ENCODE measurements around the gene C16orf74. TPM values are rescaled to one million over a fixed set of nuclear protein-coding genes. Genes with fewer than 3 reads are reported as not detected.

The C16orf74 gene
- total RNA-seq, 1 donor from 2014 or later, result 0.64 TPM

- no peak overlapping the region for H3K27ac Mint-ChIP-seq (ENCODE audit: unreplicated experiment)
- no peaks in the 10 kb centered on the region for H3K9me3 Mint-ChIP-seq (ENCODE audit: unreplicated experiment)
- H3K36me3 Mint-ChIP-seq (ENCODE audit: low read depth, unreplicated experiment), result peaks cover 3% of the 10 kb centered on the region
- H3K27me3 Mint-ChIP-seq (ENCODE audit: unreplicated experiment), result peaks cover 4% of the 10 kb centered on the region
- peak; percentile 82 for TF ChIP-seq CTCF (IDR thresholded peaks at IDR 0.05; ENCODE audit: unreplicated experiment)
- H3K4me1 Mint-ChIP-seq (ENCODE audit: unreplicated experiment), result peaks cover 7% of the 10 kb centered on the region
- peak; percentile 72 for DNase-seq (ENCODE audit: low spot score)
- H3K4me3 Mint-ChIP-seq (ENCODE audit: unreplicated experiment), result no peak overlapping the region
Measured at GRCh38 chr16:85717393-85718152, 33.3 kb downstream of the C16orf74 start.

GRCh38 chr16:85716680-85717038 is 34.2 kb downstream of the C16orf74 start:
- no peak for TF ChIP-seq CTCF (IDR thresholded peaks at IDR 0.05; ENCODE audit: unreplicated experiment)
- peaks cover 7% of the 10 kb centered on the region for H3K4me1 Mint-ChIP-seq (ENCODE audit: unreplicated experiment)
- no peak for DNase-seq (ENCODE audit: low spot score)
- no peak overlapping the region for H3K27ac Mint-ChIP-seq (ENCODE audit: unreplicated experiment)
- peaks cover 6% of the 10 kb centered on the region for H3K36me3 Mint-ChIP-seq (ENCODE audit: low read depth, unreplicated experiment)
- no peak overlapping the region for H3K4me3 Mint-ChIP-seq (ENCODE audit: unreplicated experiment)
- H3K9me3 Mint-ChIP-seq (ENCODE audit: unreplicated experiment), result no peaks in the 10 kb centered on the region
- H3K27me3 Mint-ChIP-seq (ENCODE audit: unreplicated experiment), result peaks cover 2% of the 10 kb centered on the region

GRCh38 chr16:85716022-85716679 is 34.7 kb downstream of the C16orf74 start:
- DNase-seq (ENCODE audit: low spot score), result no peak
- H3K27me3 Mint-ChIP-seq (ENCODE audit: unreplicated experiment), result no peaks in the 10 kb centered on the region
- TF ChIP-seq CTCF (IDR thresholded peaks at IDR 0.05; ENCODE audit: unreplicated experiment), result no peak
- no peak overlapping the region for H3K4me3 Mint-ChIP-seq (ENCODE audit: unreplicated experiment)
- H3K27ac Mint-ChIP-seq (ENCODE audit: unreplicated experiment), result no peak overlapping the region
- H3K9me3 Mint-ChIP-seq (ENCODE audit: unreplicated experiment), result no peaks in the 10 kb centered on the region
- peaks cover 6% of the 10 kb centered on the region for H3K36me3 Mint-ChIP-seq (ENCODE audit: low read depth, unreplicated experiment)
- peaks cover 7% of the 10 kb centered on the region for H3K4me1 Mint-ChIP-seq (ENCODE audit: unreplicated experiment)

- no peak for TF ChIP-seq CTCF (IDR thresholded peaks at IDR 0.05; ENCODE audit: unreplicated experiment)
- no peaks in the 10 kb centered on the region for H3K9me3 Mint-ChIP-seq (ENCODE audit: unreplicated experiment)
- H3K4me3 Mint-ChIP-seq (ENCODE audit: unreplicated experiment), result peak overlapping the region; percentile 1
- peak overlapping the region; percentile 16 for H3K27ac Mint-ChIP-seq (ENCODE audit: unreplicated experiment)
- H3K36me3 Mint-ChIP-seq (ENCODE audit: low read depth, unreplicated experiment), result peaks cover 6% of the 10 kb centered on the region
- no peaks in the 10 kb centered on the region for H3K27me3 Mint-ChIP-seq (ENCODE audit: unreplicated experiment)
- H3K4me1 Mint-ChIP-seq (ENCODE audit: unreplicated experiment), result peaks cover 7% of the 10 kb centered on the region
- no peak for DNase-seq (ENCODE audit: low spot score)
Measured at GRCh38 chr16:85715169-85716021, 35.5 kb downstream of the C16orf74 start.

All from endothelial cell (in vitro differentiated cells).